OCI-LY7 (cell line): ENCODE measurements around the gene ZNF467. TPM values are rescaled to one million over a fixed set of nuclear protein-coding genes. Genes with fewer than 3 reads are reported as not detected.

ENCODE experiments used
- BruUV-seq: library from RNA; stranded (reverse); fragments of 400-500 nt; replicated peaks from 2 replicates; lab custom pipeline; 2021; lab: Mats Ljungman, UMichigan
- CTCF ChIA-PET: fragments of 300-600 bp; sonication (Branson Sonifier 250); formaldehyde crosslinking; loops from one replicate; lab custom pipeline; 2022; ENCODE audit warnings: antibody characterized with exemption; ENCODE audit not compliant: unreplicated experiment; lab: Charles Lee
- POLR2A ChIA-PET: fragments of 300-600 bp; sonication (Branson Sonifier 250); formaldehyde crosslinking; loops from one replicate; lab custom pipeline; 2022; ENCODE audit warnings: antibody characterized with exemption; lab: Charles Lee
- DNase-seq: peaks from one replicate; pipeline ENCODE4 v3.0.0-alpha.2; 2015; ENCODE audit warnings: low spot score
- H2AFZ ChIP-seq: fragments of 200-600 bp; sonication (generic), shearing (Covaris generic); 2 replicates; pipeline ENCODE4 v1.6.1; 2014; ENCODE audit warnings: mild to moderate bottlenecking, antibody characterized with exemption, low read length, moderate library complexity
- H3K27ac ChIP-seq: fragments of 200-600 bp; sonication (generic); 2 replicates; pipeline ENCODE4 v1.5.1; 2014; ENCODE audit warnings: mixed run types, low read depth, mild to moderate bottlenecking, moderate library complexity, low read length, inconsistent platforms; ENCODE audit not compliant: poor library complexity, severe bottlenecking
- H3K36me3 ChIP-seq: fragments of 200-600 bp; sonication (generic); 2 replicates; pipeline ENCODE4 v1.6.1; 2014; ENCODE audit warnings: mild to moderate bottlenecking, antibody characterized with exemption, low read length, moderate library complexity, mixed read lengths; ENCODE audit not compliant: insufficient read depth
- H3K4me1 ChIP-seq: fragments of 200-600 bp; sonication (generic); 2 replicates; pipeline ENCODE4 v1.5.1; 2014; ENCODE audit warnings: mild to moderate bottlenecking, low read length; ENCODE audit not compliant: insufficient read depth, poor library complexity, severe bottlenecking
- H3K4me2 ChIP-seq: fragments of 200-600 bp; sonication (generic); 2 replicates; pipeline ENCODE4 v1.6.1; 2014; ENCODE audit warnings: mild to moderate bottlenecking, low read length
- H3K4me3 ChIP-seq: fragments of 200-600 bp; sonication (generic); 2 replicates; pipeline ENCODE4 v1.5.1; 2014; ENCODE audit warnings: mild to moderate bottlenecking, low read depth, low read length; ENCODE audit not compliant: poor library complexity, severe bottlenecking
- H3K79me2 ChIP-seq: fragments of 200-600 bp; sonication (generic); 2 replicates; pipeline ENCODE4 v1.6.1; 2016; ENCODE audit warnings: low read depth, mild to moderate bottlenecking, low read length, moderate library complexity, mixed read lengths; ENCODE audit not compliant: insufficient read depth
- H3K9me2 ChIP-seq: fragments of 200-600 bp; sonication (generic); 2 replicates; pipeline ENCODE4 v1.6.1; 2016; ENCODE audit warnings: mild to moderate bottlenecking, low read length, mixed read lengths; ENCODE audit not compliant: insufficient read depth
- H3K9me3 ChIP-seq: fragments of 200-600 bp; sonication (generic); 2 replicates; pipeline ENCODE4 v1.6.1; 2014; ENCODE audit warnings: mild to moderate bottlenecking, mixed run types, low read length, mixed read lengths
- H4K20me1 ChIP-seq: fragments of 200-600 bp; sonication (generic); 2 replicates; pipeline ENCODE4 v1.6.1; 2014; ENCODE audit warnings: mild to moderate bottlenecking, antibody characterized with exemption, low read length, moderate library complexity, mixed read lengths; ENCODE audit not compliant: insufficient read depth
- CTCF ChIP-seq: fragments of 200-600 bp; sonication (generic); conservative IDR thresholded peaks from 2 replicates; pipeline ENCODE4 v1.5.1; 2014; ENCODE audit warnings: mild to moderate bottlenecking, antibody characterized with exemption, low read length, moderate library complexity, mixed read lengths
- EZH2phosphoT487 ChIP-seq: fragments of 200-600 bp; sonication (generic); IDR thresholded peaks from 2 replicates; pipeline ENCODE4 v1.6.1; 2018; ENCODE audit warnings: low read depth, borderline replicate concordance, mild to moderate bottlenecking, mixed run types, antibody characterized with exemption, low read length, moderate library complexity, mixed read lengths
- intact Hi-C: fragments of 100-400 bp; cut with micrococcal nuclease; formaldehyde crosslinking; loops from one replicate; pipeline ENCODE4 v1.10.0; 2022; ENCODE audit not compliant: unreplicated experiment
- total RNA-seq, 2 experiments: library from RNA; depleted of rRNA in 1 of 2; stranded (reverse); fragments of >200 nt in 1 of 2; shearing (Covaris generic) in 1 of 2; gene quantifications; 2 replicates each; pipeline ENCODE4 v1.2.3, GENCODE V29; 2014 to 2022

ZNF467 gene
- total RNA-seq, 2 experiments from 2014 or later, result 0.22 to 0.40 TPM

GRCh38 chr7:149781921-149782320 lies 8.5 kb upstream of the ZNF467 start:
- Histone ChIP-seq H3K4me2 (no peak overlapping the region), H3K36me3 (no peaks in the 10 kb centered on the region), H4K20me1 (no peaks in the 10 kb centered on the region; the same call in 1 of the 2 replicates), H3K4me1 (no peaks in the 10 kb centered on the region), H3K4me3 (no peak overlapping the region), H3K27ac (no peak overlapping the region), H3K9me2 (no peaks in the 10 kb centered on the region), H3K9me3 (no peaks in the 10 kb centered on the region), H2AFZ (no peak overlapping the region), H3K79me2 (no peaks in the 10 kb centered on the region)
- TF ChIP-seq CTCF (no peak), EZH2phosphoT487 (no peak)
- POLR2A ChIA-PET, result no interaction called here
- CTCF ChIA-PET, result interaction anchor here (1.5 kb wide), 1 partner anchor 18 kb away, joined by 4 read pairs; no protein-coding TSS in a partner anchor
- intact Hi-C loops, result no loop called here
- BruUV-seq, result no TSS peak
- DNase-seq, result no peak

DNA sequence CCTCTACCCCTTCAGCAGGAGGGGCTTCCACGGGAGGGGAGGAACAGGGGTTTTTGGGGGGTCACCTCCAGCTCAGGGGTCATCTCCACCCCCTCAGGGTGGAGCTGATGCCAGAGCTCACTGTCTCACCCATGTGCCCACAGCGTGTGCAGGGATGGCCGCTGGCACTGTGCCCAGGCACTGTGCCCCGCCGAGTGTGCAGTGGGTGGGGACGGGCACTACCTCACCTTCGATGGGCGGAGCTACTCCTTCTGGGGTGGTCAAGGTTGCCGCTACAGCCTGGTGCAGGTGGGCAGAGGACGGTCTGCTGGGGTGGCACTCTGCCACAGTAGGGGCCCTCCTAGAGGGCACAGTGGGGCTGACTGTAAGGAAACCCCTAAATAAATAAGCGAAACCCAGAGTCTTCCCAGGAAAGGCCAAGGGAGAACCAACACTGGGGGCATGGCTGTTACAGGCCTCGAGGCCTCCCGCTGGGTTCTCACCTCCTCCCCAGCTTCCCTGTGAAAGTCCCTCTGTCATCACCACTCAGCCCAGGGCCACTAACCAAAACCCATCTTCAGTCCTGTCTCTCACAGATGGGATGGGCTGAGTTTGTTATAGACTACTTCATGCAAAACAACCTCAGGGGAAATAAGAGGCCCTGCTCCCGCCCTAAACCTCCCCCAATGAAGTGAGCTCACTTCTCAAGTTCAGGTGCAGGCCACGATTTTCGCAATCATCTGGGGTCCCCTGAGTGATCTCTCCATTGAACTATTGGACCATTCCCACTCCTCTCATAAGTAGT lies 7.4 kb upstream of the ZNF467 start:
- intact Hi-C loops, result no loop called here

More for the DNA sequence above, 7.4 kb upstream of the ZNF467 start:
- no TSS peak for BruUV-seq
- H3K79me2 ChIP-seq, result no peaks in the 10 kb centered on the region
- H3K4me3 ChIP-seq, result no peak overlapping the region
- H4K20me1 ChIP-seq, result no peaks in the 10 kb centered on the region; the same call in 1 of the 2 replicates
- CTCF ChIA-PET, result interaction anchor here (0.6 to 1.5 kb wide), 2 partner anchors 19 to 1044 kb away, joined by 4 to 5 read pairs; no protein-coding TSS in a partner anchor
- H3K4me1 ChIP-seq, result no peaks in the 10 kb centered on the region
- TF ChIP-seq CTCF, result no peak
- no peak for TF ChIP-seq EZH2phosphoT487
- DNase-seq, result no peak
- H3K4me2 ChIP-seq, result no peak overlapping the region
- POLR2A ChIA-PET, result no interaction called here
- no peaks in the 10 kb centered on the region for H3K9me3 ChIP-seq
- H3K36me3 ChIP-seq, result no peaks in the 10 kb centered on the region
- no peaks in the 10 kb centered on the region for H3K9me2 ChIP-seq
- H3K27ac ChIP-seq, result no peak overlapping the region
- H2AFZ ChIP-seq, result no peak overlapping the region
